Muscle of back (tissue), 11 donors: ENCODE results near the gene KMO. TPM values are rescaled to one million over a fixed set of nuclear protein-coding genes. Genes with fewer than 3 reads are reported as not detected.
A peak's percentile ranks its signal among the peaks of the same experiment; 100 is the strongest.

Experiments used
- DNase-seq, 3 donors: peaks; one replicate each; pipeline versions ENCODE4 v3.0.0 to v3.0.0-alpha.2; 2013
- polyA plus RNA-seq, 10 donors: library from polyadenylated mRNA; unstranded; fragments of 120-200 nt; gene quantifications; one replicate each; pipeline ENCODE4 v1.2.1, GENCODE V29; 2013; ENCODE audit not compliant: insufficient read length in 10 of 10

The KMO gene
- polyA plus RNA-seq, 10 donors = 0.07 to 0.43 (median 0.26) TPM

- DNase-seq = peak in 2 of 3 donors; percentile 32 to 33
Observed at GRCh38 chr1:241627453-241628259, 95.5 kb downstream of the KMO start.

GRCh38 chr1:241630005-241630404 is 97.8 kb downstream of the KMO start:
- DNase-seq = no peak

GRCh38 chr1:241630476-241630875 is 98.3 kb downstream of the KMO start:
- DNase-seq = no peak

GRCh38 chr1:241630899-241631298 is 98.7 kb downstream of the KMO start:
- no peak for DNase-seq

GRCh38 chr1:241631674-241632073 is 99.5 kb downstream of the KMO start:
- no peak for DNase-seq

DNA sequence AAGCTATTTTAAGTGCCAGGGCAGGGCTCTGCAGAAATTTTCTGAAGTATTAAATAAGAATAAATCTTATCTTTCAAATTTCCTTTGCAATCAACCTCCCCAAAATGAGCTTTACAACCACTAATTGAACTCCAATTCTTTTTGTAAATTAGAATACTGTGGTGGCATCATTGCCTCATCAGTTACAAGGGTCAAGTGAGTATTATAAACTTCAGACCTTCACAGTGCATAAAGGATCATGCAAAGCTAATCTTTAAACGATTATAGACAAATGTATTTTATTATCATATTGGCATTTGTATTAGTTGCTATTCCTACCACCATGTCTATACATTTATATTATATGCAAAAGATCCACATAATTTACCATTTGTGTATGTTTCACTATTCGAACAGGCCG is 100.8 kb downstream of the KMO start:
- no peak for DNase-seq

DNA sequence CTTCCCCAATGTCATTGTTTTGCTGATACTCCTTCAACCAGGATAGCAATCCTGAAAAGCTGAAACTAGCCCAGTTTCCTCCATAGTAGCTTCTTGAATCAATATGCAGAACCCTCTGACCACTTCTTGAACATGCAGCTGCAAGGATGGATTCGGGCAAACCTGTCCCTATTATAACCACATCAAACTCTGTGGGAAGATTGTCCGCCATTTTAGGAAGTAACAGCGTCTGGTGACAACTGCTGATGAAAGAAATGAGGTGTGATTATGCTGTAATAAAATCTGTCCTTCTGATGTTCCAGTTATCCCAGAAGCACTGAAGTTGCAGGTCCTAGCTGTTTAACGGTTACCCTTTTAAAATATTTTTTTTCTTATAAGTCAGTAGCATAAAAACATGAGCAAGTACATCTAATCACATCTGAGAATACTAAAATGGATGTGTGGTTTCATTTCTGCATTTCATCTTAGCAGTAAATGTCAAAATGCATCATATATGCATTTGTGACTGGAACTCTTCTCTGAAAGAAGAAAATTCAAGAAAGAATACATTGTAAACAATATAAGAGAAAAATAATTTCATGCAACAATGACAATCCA is 103.5 kb downstream of the KMO start:
- no peak for DNase-seq

- no peak for DNase-seq
Observed at GRCh38 chr1:241636291-241636690, 104.1 kb downstream of the KMO start.

DNA sequence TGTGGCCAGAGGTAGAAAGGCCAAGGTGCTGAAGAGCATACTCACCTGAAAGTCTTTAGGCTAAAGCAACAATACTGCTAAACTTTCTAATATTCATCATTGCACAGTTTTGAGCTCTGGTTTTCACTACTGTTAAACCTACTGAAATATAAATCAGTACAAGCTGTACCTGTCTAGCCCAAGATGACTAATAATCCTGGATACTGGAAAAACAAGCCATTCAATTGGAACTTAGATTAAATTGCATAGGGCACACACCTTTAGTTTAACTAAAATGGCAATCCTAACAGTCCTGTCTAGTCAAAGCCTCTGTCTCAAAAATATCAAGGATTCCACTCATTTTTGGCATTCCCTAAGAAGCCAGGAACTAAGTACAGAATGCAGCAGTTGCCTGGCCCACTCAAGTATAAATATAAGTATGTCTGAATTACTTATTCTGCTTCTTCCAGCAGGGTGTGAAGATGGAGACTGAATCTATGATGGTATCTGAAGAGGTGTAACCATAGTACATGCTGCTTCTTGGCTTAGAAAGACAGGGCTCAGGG is 104.9 kb downstream of the KMO start:
- no peak for DNase-seq

DNA sequence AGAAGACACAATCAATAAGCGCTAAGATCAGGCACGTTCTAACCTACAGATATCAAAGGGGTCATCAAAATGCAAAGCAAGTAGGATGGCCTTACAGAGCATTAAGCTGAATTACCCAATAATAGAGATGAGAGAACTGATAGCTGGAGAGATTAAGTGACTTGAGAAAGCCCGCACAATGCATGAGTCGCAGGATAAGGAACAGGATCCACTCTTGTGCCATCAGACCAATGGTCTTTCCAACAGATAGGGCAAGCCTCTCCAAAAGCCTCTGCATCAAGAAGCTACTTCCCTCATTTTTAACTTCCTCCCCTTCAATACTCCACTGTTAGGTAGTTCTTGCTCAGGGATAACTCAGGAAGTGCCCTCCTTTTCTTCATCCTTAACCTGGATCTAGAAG is 105.4 kb downstream of the KMO start:
- DNase-seq = no peak

DNA sequence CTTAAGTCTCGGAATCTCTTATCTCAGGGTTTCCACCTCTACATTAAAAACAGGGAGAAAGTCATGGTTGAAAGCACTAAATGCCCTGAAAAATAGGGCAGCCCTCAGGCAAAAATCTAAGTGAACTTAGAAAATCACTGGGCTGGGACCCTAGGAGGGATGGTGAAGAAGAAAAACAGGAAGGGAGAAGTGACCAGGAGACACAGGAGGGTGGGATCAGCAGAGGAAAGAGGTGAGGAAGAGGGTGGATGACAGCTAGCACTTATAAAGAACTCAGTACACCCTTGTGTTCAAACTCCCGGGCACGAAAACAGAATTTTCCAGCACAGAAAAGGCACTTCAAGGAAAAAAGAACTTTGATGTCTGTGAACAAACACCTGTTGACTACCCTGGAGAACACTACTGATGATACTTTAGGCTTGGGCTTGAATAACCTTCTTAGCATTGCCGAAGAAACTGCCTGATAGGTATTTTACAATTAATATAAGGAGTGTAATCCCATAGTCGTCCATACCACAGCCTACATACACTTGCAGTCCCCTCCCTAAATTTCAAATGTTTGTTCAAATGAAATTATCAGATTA is 106.0 kb downstream of the KMO start:
- DNase-seq = no peak

DNA sequence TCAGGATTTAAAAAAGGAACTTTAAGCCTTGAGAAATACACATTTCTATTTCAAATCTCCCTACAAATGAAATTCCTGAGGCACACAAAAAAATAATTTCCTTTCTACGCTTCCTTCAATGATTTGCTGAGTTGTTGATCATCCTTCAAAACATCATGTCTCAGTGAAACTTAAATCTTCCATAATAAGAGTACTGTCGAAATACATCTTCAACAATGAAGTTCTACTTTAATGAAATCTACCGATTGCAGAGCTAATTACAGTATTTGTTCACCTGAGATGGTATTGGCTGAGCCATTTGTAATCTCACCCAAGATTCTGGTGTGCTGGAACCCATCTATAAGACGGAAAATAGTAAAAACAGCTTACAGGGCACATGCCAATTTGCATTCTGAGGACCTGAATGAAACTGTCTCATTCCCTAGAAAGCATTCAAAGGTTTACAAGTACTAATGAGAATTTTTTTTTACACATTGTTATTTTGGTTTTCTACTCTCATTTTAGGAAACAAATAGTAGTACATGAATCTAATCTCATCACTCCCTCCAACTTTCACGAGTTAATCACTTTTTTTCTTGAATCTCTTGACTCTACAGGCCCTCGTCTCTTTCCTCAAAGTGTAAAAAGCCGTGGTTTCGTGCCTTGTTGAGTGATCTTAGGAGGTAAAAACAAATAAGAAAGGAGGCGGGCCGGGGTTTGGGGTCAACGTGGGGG is 106.9 kb downstream of the KMO start:
- DNase-seq = peak in 2 of 3 donors; percentile 6 to 21

- peak in 2 of 3 donors; percentile 37 to 72 for DNase-seq
Observed at GRCh38 chr1:241639623-241640148, 107.5 kb downstream of the KMO start.

GRCh38 chr1:241640149-241640866 is 108.1 kb downstream of the KMO start, which contains the start of the genes CHML and OPN3:
CHML (minus strand) TSS chr1:241640369; CDS start chr1:241635766, 4,603 bp downstream.
OPN3 (minus strand) TSS chr1:241640369; CDS start chr1:241640254, 115 bp downstream.
- DNase-seq = peak; percentile 90 to 95 (median 93)

- peak in 2 of 3 donors; percentile 10 to 25 for DNase-seq
Observed at GRCh38 chr1:241640867-241641622, 108.9 kb downstream of the KMO start.

GRCh38 chr1:241641773-241642592 is 109.8 kb downstream of the KMO start:
- DNase-seq = no peak

DNA sequence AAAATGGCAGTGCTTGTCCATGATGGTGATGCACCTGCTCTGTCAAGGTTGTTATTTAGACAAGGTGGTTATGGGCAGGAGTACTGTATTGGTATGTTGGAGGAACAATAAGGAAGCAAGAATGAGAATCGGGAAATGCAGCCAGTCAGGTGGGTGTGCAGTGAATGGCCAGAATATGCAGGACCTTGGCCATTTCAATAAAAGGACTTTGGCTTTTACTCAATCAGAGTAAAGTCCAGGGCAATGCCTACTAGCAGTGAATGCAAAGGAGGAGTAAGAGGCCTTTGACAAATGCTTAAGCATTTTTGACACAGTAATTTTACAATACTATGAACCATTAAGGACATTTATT is 110.4 kb downstream of the KMO start:
- no peak for DNase-seq

DNA sequence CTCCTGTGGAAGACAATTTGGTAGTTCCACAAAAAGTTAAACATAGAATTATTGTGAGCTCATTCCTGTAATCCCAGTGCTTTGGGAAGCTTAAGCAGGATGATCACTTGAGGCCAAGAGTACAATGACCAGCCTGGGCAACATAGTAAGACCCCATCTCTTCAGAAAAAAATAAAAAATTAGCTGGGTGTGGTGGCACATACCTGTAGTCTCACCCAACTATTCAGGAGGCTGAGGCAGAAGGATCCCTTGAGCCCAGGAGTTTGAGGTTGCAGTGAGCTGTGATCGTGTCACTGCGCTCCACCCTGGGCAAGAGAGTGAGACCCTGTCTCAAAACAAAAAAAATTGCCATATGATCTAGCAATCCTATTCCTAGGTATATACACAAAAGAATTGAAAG is 112.1 kb downstream of the KMO start:
- no peak for DNase-seq

DNA sequence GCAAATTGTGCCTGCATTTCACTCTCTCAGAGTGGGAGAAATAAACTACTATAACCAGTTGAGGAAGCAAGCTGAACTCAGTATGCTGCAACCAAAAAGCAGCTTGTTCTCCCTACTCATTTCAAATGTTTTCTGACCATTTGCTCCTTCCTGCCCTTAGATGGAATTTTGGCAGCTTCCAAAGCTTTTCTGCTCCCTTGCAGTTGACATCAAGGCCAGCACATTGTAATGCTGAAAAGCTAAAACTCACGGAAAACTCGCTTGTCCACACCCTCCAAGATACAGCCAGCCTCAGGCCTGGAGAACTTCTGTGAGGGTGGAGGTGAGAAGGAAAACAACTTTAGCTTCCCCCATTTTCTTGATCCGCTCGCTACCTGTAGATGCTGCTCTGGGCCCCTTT is 113.0 kb downstream of the KMO start:
- no peak for DNase-seq
